Peyer's patch (tissue), 4 donors: ENCODE data around the gene NEB. TPM values are rescaled to one million over a fixed set of nuclear protein-coding genes. Genes with fewer than 3 reads are reported as not detected.
A peak's percentile ranks its signal among the peaks of the same experiment; 100 is the strongest.

Source experiments
- DNase-seq, 3 donors: peaks; one replicate each; pipeline ENCODE4 v3.0.0-alpha.2; 2017 to 2019
- H3K27ac ChIP-seq, 4 donors: fragments of 200-600 bp; sonication (generic); one replicate each; pipeline ENCODE4 v1.5.1; 2016 to 2019
- H3K27me3 ChIP-seq, 2 donors: fragments of 200-600 bp; sonication (generic); one replicate each; pipeline ENCODE4 v1.5.1; 2019
- H3K36me3 ChIP-seq, 3 donors: fragments of 200-600 bp; sonication (generic); one replicate each; pipeline ENCODE4 v1.5.1; 2016 to 2019
- H3K4me1 ChIP-seq, 4 donors: fragments of 200-600 bp; sonication (generic); one replicate each; pipeline ENCODE4 v1.5.1; 2016 to 2019
- H3K4me3 ChIP-seq, 4 donors: fragments of 200-600 bp; sonication (generic); 1 replicate in 3 of 4; 2 replicates in 1 of 4; pipeline ENCODE4 v1.5.1; 2016 to 2019; ENCODE audit warnings: mild to moderate bottlenecking in 1 of 4
- H3K9me3 ChIP-seq, 4 donors: fragments of 200-600 bp; sonication (generic); one replicate each; pipeline ENCODE4 v1.5.1; 2016 to 2019; ENCODE audit warnings: mild to moderate bottlenecking in 1 of 4
- POLR2A ChIP-seq, 2 donors: fragments of 450-650 bp; IDR thresholded peaks; one replicate each; pipeline ENCODE4 v1.5.1; 2017; ENCODE audit warnings: antibody characterized with exemption in 2 of 2, mild to moderate bottlenecking in 2 of 2, moderate library complexity in 2 of 2
- total RNA-seq, 4 donors: library from RNA; depleted of rRNA; stranded (reverse); fragments of >200 nt; gene quantifications; one replicate each; pipeline ENCODE4 v1.1.0, GENCODE V29; 2016
- TF ChIP-seq, protein P1 (sequence below), 6 experiments: fragments of 450-650 bp in 4 of 6; fragments of 200-600 bp in 2 of 6; sonication (generic) in 1 of 6; IDR thresholded peaks; one replicate each; pipeline ENCODE4 v1.5.1; 2017 to 2019; ENCODE audit warnings: antibody characterized with exemption in 6 of 6, mild to moderate bottlenecking in 3 of 6, moderate library complexity in 1 of 6

NEB gene
- total RNA-seq, 4 donors from 2014 or later: 2.7 to 5.1 (median 4.2) TPM

- H3K27me3 ChIP-seq: no peaks in the 10 kb centered on the region
- no peak for DNase-seq
- no peak overlapping the region for H3K4me3 ChIP-seq
- H3K36me3 ChIP-seq: no peaks in the 10 kb centered on the region
- peaks cover 0 to 3% (median 0%) of the 10 kb centered on the region in 4 donors for H3K9me3 ChIP-seq
- H3K27ac ChIP-seq: no peak overlapping the region
- peaks cover 0 to 18% (median 9%) of the 10 kb centered on the region in 4 donors for H3K4me1 ChIP-seq
- TF ChIP-seq, protein P1, sequence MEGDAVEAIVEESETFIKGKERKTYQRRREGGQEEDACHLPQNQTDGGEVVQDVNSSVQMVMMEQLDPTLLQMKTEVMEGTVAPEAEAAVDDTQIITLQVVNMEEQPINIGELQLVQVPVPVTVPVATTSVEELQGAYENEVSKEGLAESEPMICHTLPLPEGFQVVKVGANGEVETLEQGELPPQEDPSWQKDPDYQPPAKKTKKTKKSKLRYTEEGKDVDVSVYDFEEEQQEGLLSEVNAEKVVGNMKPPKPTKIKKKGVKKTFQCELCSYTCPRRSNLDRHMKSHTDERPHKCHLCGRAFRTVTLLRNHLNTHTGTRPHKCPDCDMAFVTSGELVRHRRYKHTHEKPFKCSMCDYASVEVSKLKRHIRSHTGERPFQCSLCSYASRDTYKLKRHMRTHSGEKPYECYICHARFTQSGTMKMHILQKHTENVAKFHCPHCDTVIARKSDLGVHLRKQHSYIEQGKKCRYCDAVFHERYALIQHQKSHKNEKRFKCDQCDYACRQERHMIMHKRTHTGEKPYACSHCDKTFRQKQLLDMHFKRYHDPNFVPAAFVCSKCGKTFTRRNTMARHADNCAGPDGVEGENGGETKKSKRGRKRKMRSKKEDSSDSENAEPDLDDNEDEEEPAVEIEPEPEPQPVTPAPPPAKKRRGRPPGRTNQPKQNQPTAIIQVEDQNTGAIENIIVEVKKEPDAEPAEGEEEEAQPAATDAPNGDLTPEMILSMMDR (IDR thresholded peaks at IDR 0.05): no peak
- no peak for TF ChIP-seq POLR2A (IDR thresholded peaks at IDR 0.05)
These were observed 99.4 kb downstream of the NEB start for GRCh38 chr2:151634736-151635467.

- DNase-seq: no peak
- Histone ChIP-seq H3K9me3 (peaks cover 0 to 3% (median 0%) of the 10 kb centered on the region in 4 donors), H3K4me1 (peaks cover 0 to 11% (median 7%) of the 10 kb centered on the region in 4 donors), H3K27me3 (no peaks in the 10 kb centered on the region), H3K27ac (no peak overlapping the region), H3K4me3 (no peak overlapping the region), H3K36me3 (no peaks in the 10 kb centered on the region)
- no peak for TF ChIP-seq POLR2A (IDR thresholded peaks at IDR 0.05)
- TF ChIP-seq, protein P1 (IDR thresholded peaks at IDR 0.05): peak in 3 of 6 experiments; percentile 15 to 37 (median 31)
These were observed 101.2 kb downstream of the NEB start for GRCh38 chr2:151632993-151633565.

DNA sequence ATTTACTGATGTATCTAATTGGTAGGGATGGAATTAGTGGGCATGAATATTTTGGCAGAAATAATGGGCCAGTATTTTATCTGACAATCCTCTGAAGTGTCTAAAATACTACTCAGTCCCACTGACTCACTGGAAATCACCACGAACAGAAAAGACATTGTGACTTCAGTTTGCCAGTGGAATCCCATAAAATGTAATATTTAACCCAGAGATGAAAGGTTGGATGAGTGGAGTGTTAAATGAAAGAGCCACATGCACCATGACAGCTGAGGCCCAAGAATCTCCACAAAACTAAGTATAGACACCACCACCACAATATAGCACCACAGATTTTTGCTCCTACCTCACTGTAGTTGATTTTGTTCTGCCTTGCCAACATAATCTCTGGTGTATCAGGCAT is 103.9 kb downstream of the NEB start:
- H3K27ac ChIP-seq: no peak overlapping the region
- H3K4me1 ChIP-seq: no peaks in the 10 kb centered on the region
- H3K36me3 ChIP-seq: no peaks in the 10 kb centered on the region
- TF ChIP-seq, protein P1 (IDR thresholded peaks at IDR 0.05): no peak
- no peak for TF ChIP-seq POLR2A (IDR thresholded peaks at IDR 0.05)
- no peaks in the 10 kb centered on the region for H3K27me3 ChIP-seq
- no peak overlapping the region for H3K4me3 ChIP-seq
- H3K9me3 ChIP-seq: peaks cover 0 to 3% (median 0%) of the 10 kb centered on the region in 4 donors
- DNase-seq: no peak

DNA sequence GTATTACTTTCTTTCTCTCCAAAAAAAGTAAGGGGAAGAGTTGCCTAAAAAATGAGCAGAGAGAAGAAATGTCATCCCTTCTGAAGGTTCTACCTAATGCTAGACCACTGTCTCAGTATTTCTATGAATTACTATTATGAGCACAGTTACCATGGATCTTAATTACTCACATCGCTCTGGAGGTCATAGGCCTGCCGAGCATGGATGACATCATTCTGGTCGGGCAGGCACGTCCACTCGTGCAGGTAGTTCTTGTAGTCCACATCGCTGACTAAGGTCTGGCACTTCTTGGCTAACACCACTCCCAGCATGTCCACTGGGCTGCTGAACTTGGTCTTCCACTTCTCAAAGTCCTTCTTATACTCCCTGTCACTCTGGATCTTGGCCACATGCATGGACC is 106.9 kb downstream of the NEB start:
- no peak for DNase-seq
- Histone ChIP-seq H3K36me3 (no peaks in the 10 kb centered on the region), H3K27ac (no peak overlapping the region), H3K4me1 (no peaks in the 10 kb centered on the region), H3K4me3 (no peak overlapping the region), H3K27me3 (no peaks in the 10 kb centered on the region), H3K9me3 (no peaks in the 10 kb centered on the region)
- TF ChIP-seq POLR2A (IDR thresholded peaks at IDR 0.05): no peak

DNA sequence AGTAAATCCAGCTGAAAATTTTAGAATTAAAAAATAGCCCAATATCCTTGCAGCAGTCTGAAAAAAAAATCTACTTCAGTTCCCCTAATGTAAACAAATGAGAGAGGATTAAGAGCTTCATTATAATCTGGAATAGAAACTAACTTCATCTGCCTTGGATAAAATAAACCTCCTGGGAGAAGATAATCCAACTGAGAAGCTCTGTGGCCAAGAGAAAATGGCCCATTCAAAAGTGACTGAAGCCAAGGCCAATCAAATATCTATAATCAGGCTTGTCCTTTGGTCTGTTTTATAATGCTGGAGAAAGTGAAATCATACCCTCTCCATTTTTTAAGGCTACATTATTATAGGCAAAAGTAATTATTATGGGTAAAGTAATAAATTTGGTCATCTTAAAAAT is 110.0 kb downstream of the NEB start:
- no peak overlapping the region for H3K4me3 ChIP-seq
- H3K36me3 ChIP-seq: no peaks in the 10 kb centered on the region
- no peaks in the 10 kb centered on the region for H3K4me1 ChIP-seq
- no peaks in the 10 kb centered on the region for H3K27me3 ChIP-seq
- DNase-seq: no peak
- no peak for TF ChIP-seq POLR2A (IDR thresholded peaks at IDR 0.05)
- TF ChIP-seq, protein P1 (IDR thresholded peaks at IDR 0.05): no peak
- no peaks in the 10 kb centered on the region for H3K9me3 ChIP-seq
- no peak overlapping the region for H3K27ac ChIP-seq

DNA sequence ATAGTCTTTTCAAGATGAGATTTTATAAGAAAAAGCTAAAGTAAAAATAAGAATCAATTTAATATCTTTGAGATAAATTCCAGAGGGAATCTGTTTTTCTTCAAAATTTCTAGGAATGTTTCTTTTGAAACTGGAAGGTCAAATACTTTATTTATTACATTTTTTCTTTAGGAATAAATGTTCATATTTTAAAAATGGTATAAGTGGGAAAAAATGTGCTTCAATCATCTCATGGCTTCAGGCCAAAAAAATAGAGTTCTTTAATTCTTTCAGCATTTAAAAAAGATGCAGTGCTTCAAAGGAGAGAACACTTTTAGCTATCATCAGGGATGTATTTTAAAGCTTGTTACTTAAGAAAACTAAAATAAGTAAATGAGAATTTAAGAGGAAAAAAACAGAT is 110.6 kb downstream of the NEB start:
- DNase-seq: no peak
- H3K4me3 ChIP-seq: no peak overlapping the region
- H3K27ac ChIP-seq: no peak overlapping the region
- H3K9me3 ChIP-seq: no peaks in the 10 kb centered on the region
- H3K4me1 ChIP-seq: no peaks in the 10 kb centered on the region
- H3K36me3 ChIP-seq: no peaks in the 10 kb centered on the region
- H3K27me3 ChIP-seq: no peaks in the 10 kb centered on the region
- TF ChIP-seq POLR2A (IDR thresholded peaks at IDR 0.05): no peak
- TF ChIP-seq, protein P1 (IDR thresholded peaks at IDR 0.05): no peak
